ENCODE results near the gene ADAM15.

GRCh38 chr1:155062702-155063411 is 11.7 kb downstream of the ADAM15 start:
- TF ChIP-seq CTCF (IDR thresholded peaks at IDR 0.05; ENCODE audit: low read depth, low read length, poor library complexity, severe bottlenecking): peak; percentile 79
- TF ChIP-seq EZH2phosphoT487 (IDR thresholded peaks at IDR 0.05; ENCODE audit: borderline replicate concordance, low read length): no peak

Data from DOHH2 (cell line).